Subcutaneous abdominal adipose tissue (tissue), 5 donors: Measurements from ENCODE around the gene NHERF1.

Source experiments
- H3K27ac ChIP-seq: one replicate; pipeline ENCODE4 v1.7.0; 2013; ENCODE audit warnings: low read depth, mild to moderate bottlenecking, inconsistent platforms, low read length, moderate library complexity
- H3K27me3 ChIP-seq, 5 donors: one replicate each; pipeline ENCODE4 v1.7.0; 2013; ENCODE audit warnings: low read length in 5 of 5, inconsistent platforms in 1 of 5; ENCODE audit not compliant: control insufficient read depth in 5 of 5, insufficient read depth in 4 of 5
- H3K36me3 ChIP-seq, 5 donors: one replicate each; pipeline ENCODE4 v1.7.0; 2013; ENCODE audit warnings: low read length in 5 of 5; ENCODE audit not compliant: control insufficient read depth in 5 of 5, insufficient read depth in 5 of 5
- H3K4me1 ChIP-seq, 5 donors: one replicate each; pipeline ENCODE4 v1.7.0; 2013; ENCODE audit warnings: low read length in 5 of 5, mild to moderate bottlenecking in 3 of 5, moderate library complexity in 1 of 5; ENCODE audit not compliant: control insufficient read depth in 5 of 5, insufficient read depth in 5 of 5
- H3K4me3 ChIP-seq, 5 donors: one replicate each; pipeline ENCODE4 v1.7.0; 2013; ENCODE audit warnings: low read length in 5 of 5, low read depth in 1 of 5
- H3K9ac ChIP-seq, 5 donors: one replicate each; pipeline ENCODE4 v1.7.0; 2013; ENCODE audit warnings: low read length in 5 of 5, mild to moderate bottlenecking in 4 of 5, moderate library complexity in 3 of 5
- H3K9me3 ChIP-seq, 5 donors: one replicate each; pipeline ENCODE4 v1.7.0; 2013; ENCODE audit warnings: low read length in 5 of 5; ENCODE audit not compliant: control insufficient read depth in 5 of 5
- donor health status: healthy.
- donor health status: healthy.
- donor health status: healthy.
- donor health status: healthy.
- donor health status: healthy.

Gene NHERF1

GRCh38 chr17:74757502-74757901 lies 9.1 kb downstream of the NHERF1 start:
- peak overlapping the region in 1 of 5 donors; percentile 13 for H3K9ac ChIP-seq
- H3K4me3 ChIP-seq: no peak overlapping the region
- H3K36me3 ChIP-seq: peaks cover 0 to 4% (median 0%) of the 10 kb centered on the region in 5 donors
- no peaks in the 10 kb centered on the region for H3K9me3 ChIP-seq
- H3K27ac ChIP-seq: no peak overlapping the region
- peaks cover 5 to 42% (median 40%) of the 10 kb centered on the region in 5 donors for H3K4me1 ChIP-seq
- H3K27me3 ChIP-seq: no peaks in the 10 kb centered on the region

- peak overlapping the region in 1 of 5 donors; percentile 11 for H3K4me3 ChIP-seq
- H3K36me3 ChIP-seq: peaks cover 0 to 4% (median 0%) of the 10 kb centered on the region in 5 donors
- H3K9ac ChIP-seq: peak overlapping the region in 1 of 5 donors; percentile 47
- H3K4me1 ChIP-seq: peaks cover 5 to 42% (median 40%) of the 10 kb centered on the region in 5 donors
- no peaks in the 10 kb centered on the region for H3K27me3 ChIP-seq
- H3K9me3 ChIP-seq: no peaks in the 10 kb centered on the region
- H3K27ac ChIP-seq: no peak overlapping the region
Observed at GRCh38 chr17:74757931-74758847, 9.8 kb downstream of the NHERF1 start.

- H3K4me3 ChIP-seq: peak overlapping the region in 1 of 5 donors; percentile 11
- no peak overlapping the region for H3K27ac ChIP-seq
- H3K36me3 ChIP-seq: peaks cover 0 to 4% (median 0%) of the 10 kb centered on the region in 5 donors
- peak overlapping the region in 1 of 5 donors; percentile 47 for H3K9ac ChIP-seq
- H3K27me3 ChIP-seq: no peaks in the 10 kb centered on the region
- peaks cover 5 to 44% (median 40%) of the 10 kb centered on the region in 5 donors for H3K4me1 ChIP-seq
- H3K9me3 ChIP-seq: no peaks in the 10 kb centered on the region
Observed at GRCh38 chr17:74758848-74759168, 10.4 kb downstream of the NHERF1 start.

- H3K27ac ChIP-seq: no peak overlapping the region
- peaks cover 5 to 44% (median 40%) of the 10 kb centered on the region in 5 donors for H3K4me1 ChIP-seq
- no peak overlapping the region for H3K4me3 ChIP-seq
- no peaks in the 10 kb centered on the region for H3K27me3 ChIP-seq
- H3K9me3 ChIP-seq: no peaks in the 10 kb centered on the region
- H3K9ac ChIP-seq: no peak overlapping the region
- H3K36me3 ChIP-seq: peaks cover 0 to 4% (median 0%) of the 10 kb centered on the region in 5 donors
Observed at GRCh38 chr17:74759243-74759801, 10.9 kb downstream of the NHERF1 start.

GRCh38 chr17:74759941-74760340 lies 11.5 kb downstream of the NHERF1 start:
- H3K9me3 ChIP-seq: no peaks in the 10 kb centered on the region
- peaks cover 5 to 44% (median 40%) of the 10 kb centered on the region in 5 donors for H3K4me1 ChIP-seq
- H3K9ac ChIP-seq: peak overlapping the region in 1 of 5 donors; percentile 14
- peaks cover 0 to 4% (median 0%) of the 10 kb centered on the region in 5 donors for H3K36me3 ChIP-seq
- H3K27ac ChIP-seq: no peak overlapping the region
- H3K4me3 ChIP-seq: no peak overlapping the region
- no peaks in the 10 kb centered on the region for H3K27me3 ChIP-seq

GRCh38 chr17:74760404-74761105 lies 12.1 kb downstream of the NHERF1 start:
- Histone ChIP-seq H3K9me3 (no peaks in the 10 kb centered on the region), H3K4me1 (peaks cover 5 to 44% (median 40%) of the 10 kb centered on the region in 5 donors)

GRCh38 chr17:74761419-74761818 lies 13.0 kb downstream of the NHERF1 start:
- H3K4me1 ChIP-seq: peaks cover 5 to 44% (median 40%) of the 10 kb centered on the region in 5 donors
- H3K27ac ChIP-seq: no peak overlapping the region
- H3K4me3 ChIP-seq: no peak overlapping the region
- H3K9ac ChIP-seq: no peak overlapping the region
- peaks cover 0 to 4% (median 0%) of the 10 kb centered on the region in 5 donors for H3K36me3 ChIP-seq
- no peaks in the 10 kb centered on the region for H3K9me3 ChIP-seq
- H3K27me3 ChIP-seq: no peaks in the 10 kb centered on the region

More at GRCh38 chr17:74760404-74761105, 12.1 kb downstream of the NHERF1 start:
- H3K4me3 ChIP-seq: no peak overlapping the region
- peak overlapping the region in 1 of 5 donors; percentile 26 for H3K9ac ChIP-seq
- H3K27ac ChIP-seq: no peak overlapping the region
- H3K27me3 ChIP-seq: no peaks in the 10 kb centered on the region
- H3K36me3 ChIP-seq: peaks cover 0 to 4% (median 0%) of the 10 kb centered on the region in 5 donors

- Histone ChIP-seq H3K36me3 (peaks cover 0 to 4% (median 0%) of the 10 kb centered on the region in 5 donors), H3K4me1 (peaks cover 5 to 44% (median 39%) of the 10 kb centered on the region in 5 donors), H3K9ac (no peak overlapping the region), H3K4me3 (no peak overlapping the region), H3K9me3 (no peaks in the 10 kb centered on the region), H3K27ac (no peak overlapping the region), H3K27me3 (no peaks in the 10 kb centered on the region)
Observed at GRCh38 chr17:74761931-74762330, 13.5 kb downstream of the NHERF1 start.

- Histone ChIP-seq H3K9me3 (no peaks in the 10 kb centered on the region), H3K9ac (peak overlapping the region in 1 of 5 donors; percentile 26), H3K27ac (no peak overlapping the region), H3K36me3 (peaks cover 0 to 8% (median 6%) of the 10 kb centered on the region in 5 donors), H3K27me3 (no peaks in the 10 kb centered on the region), H3K4me1 (peaks cover 5 to 42% (median 20%) of the 10 kb centered on the region in 5 donors), H3K4me3 (no peak overlapping the region)
Observed at GRCh38 chr17:74763565-74764387, 15.3 kb downstream of the NHERF1 start.
